Neural progenitor cell (in vitro differentiated cells): ENCODE results near the gene PSMB2.

ENCODE experiments used
- CTCF ChIP-seq: fragments of 200-600 bp; sonication (generic); IDR thresholded peaks from 2 replicates; pipeline ENCODE4 v1.5.1; 2017; ENCODE audit warnings: antibody characterized with exemption, mild to moderate bottlenecking
- EZH2 ChIP-seq: fragments of 200-600 bp; sonication (generic); IDR thresholded peaks from 2 replicates; pipeline ENCODE4 v1.6.1; 2017; ENCODE audit warnings: antibody characterized with exemption, mild to moderate bottlenecking, moderate library complexity

GRCh38 chr1:35611655-35612054, 29.7 kb downstream of the PSMB2 start:
- TF ChIP-seq CTCF (no peak), EZH2 (no peak)
